NCI-H748 (cell line): ENCODE measurements around the gene OTC.
A peak's percentile ranks its signal among the peaks of the same experiment; 100 is the strongest.

Experiments
- DNase-seq: peaks from one replicate; lab custom pipeline; 2025; ENCODE audit not compliant: unreplicated experiment; lab: John Stamatoyannopoulos, UW

The OTC gene

GRCh38 chrX:38357747-38358673 lies 5.6 kb downstream of the OTC start:
- DNase-seq, result no peak

GRCh38 chrX:38363046-38363445 lies 10.6 kb downstream of the OTC start:
- DNase-seq, result no peak

- no peak for DNase-seq
Observed at GRCh38 chrX:38365954-38366353, 13.6 kb downstream of the OTC start.

GRCh38 chrX:38368774-38369173 lies 16.4 kb downstream of the OTC start:
- no peak for DNase-seq

- no peak for DNase-seq
Observed at GRCh38 chrX:38371641-38372040, 19.2 kb downstream of the OTC start.

GRCh38 chrX:38374431-38374830 lies 22.0 kb downstream of the OTC start:
- no peak for DNase-seq

GRCh38 chrX:38375891-38376290 lies 23.5 kb downstream of the OTC start:
- peak; percentile 40 for DNase-seq

- DNase-seq, result peak; percentile 59
Observed at GRCh38 chrX:38376747-38377146, 24.3 kb downstream of the OTC start.

- DNase-seq, result no peak
Observed at GRCh38 chrX:38379088-38379487, 26.7 kb downstream of the OTC start.

GRCh38 chrX:38382663-38383062 lies 30.3 kb downstream of the OTC start:
- DNase-seq, result no peak

GRCh38 chrX:38400389-38400910 lies 48.0 kb downstream of the OTC start:
- DNase-seq, result no peak

- peak; percentile 18 for DNase-seq
Observed at GRCh38 chrX:38402118-38402517, 49.7 kb downstream of the OTC start.

GRCh38 chrX:38403834-38404233 lies 51.4 kb downstream of the OTC start:
- DNase-seq, result no peak

GRCh38 chrX:38407126-38407525 lies 54.7 kb downstream of the OTC start:
- no peak for DNase-seq

- DNase-seq, result peak; percentile 6
Observed at GRCh38 chrX:38409289-38409688, 56.9 kb downstream of the OTC start.

GRCh38 chrX:38426785-38427184 lies 74.4 kb downstream of the OTC start:
- DNase-seq, result peak; percentile 60

- no peak for DNase-seq
Observed at GRCh38 chrX:38431525-38431924, 79.1 kb downstream of the OTC start.

- DNase-seq, result no peak
Observed at GRCh38 chrX:38435130-38435529, 82.7 kb downstream of the OTC start.

- DNase-seq, result no peak
Observed at GRCh38 chrX:38437093-38437492, 84.7 kb downstream of the OTC start.

- no peak for DNase-seq
Observed at GRCh38 chrX:38438321-38438720, 85.9 kb downstream of the OTC start.

- peak; percentile 72 for DNase-seq
Observed at GRCh38 chrX:38452603-38453002, 100.2 kb downstream of the OTC start.

- peak; percentile 11 for DNase-seq
Observed at GRCh38 chrX:38458071-38458470, 105.7 kb downstream of the OTC start.

GRCh38 chrX:38462257-38462656 lies 109.9 kb downstream of the OTC start:
- no peak for DNase-seq
